IPS-18c (cell line): ENCODE data around the gene DDX21.
"Not testable (repeated sequence)": the region's sequence is repeated elsewhere in the genome, so short reads cannot be mapped to it uniquely, and the experiment has no call there.

Experiments
- H3K4me3 ChIP-seq: 2 replicates; pipeline ENCODE4 v1.7.0; 2013; ENCODE audit warnings: low read depth, mild to moderate bottlenecking, low read length, moderate library complexity; ENCODE audit not compliant: insufficient read depth
- H3K9me3 ChIP-seq: one replicate; pipeline ENCODE4 v1.6.1; 2013; ENCODE audit warnings: mild to moderate bottlenecking, low read length, moderate library complexity; ENCODE audit not compliant: control insufficient read depth, insufficient read depth

The DDX21 gene

DNA sequence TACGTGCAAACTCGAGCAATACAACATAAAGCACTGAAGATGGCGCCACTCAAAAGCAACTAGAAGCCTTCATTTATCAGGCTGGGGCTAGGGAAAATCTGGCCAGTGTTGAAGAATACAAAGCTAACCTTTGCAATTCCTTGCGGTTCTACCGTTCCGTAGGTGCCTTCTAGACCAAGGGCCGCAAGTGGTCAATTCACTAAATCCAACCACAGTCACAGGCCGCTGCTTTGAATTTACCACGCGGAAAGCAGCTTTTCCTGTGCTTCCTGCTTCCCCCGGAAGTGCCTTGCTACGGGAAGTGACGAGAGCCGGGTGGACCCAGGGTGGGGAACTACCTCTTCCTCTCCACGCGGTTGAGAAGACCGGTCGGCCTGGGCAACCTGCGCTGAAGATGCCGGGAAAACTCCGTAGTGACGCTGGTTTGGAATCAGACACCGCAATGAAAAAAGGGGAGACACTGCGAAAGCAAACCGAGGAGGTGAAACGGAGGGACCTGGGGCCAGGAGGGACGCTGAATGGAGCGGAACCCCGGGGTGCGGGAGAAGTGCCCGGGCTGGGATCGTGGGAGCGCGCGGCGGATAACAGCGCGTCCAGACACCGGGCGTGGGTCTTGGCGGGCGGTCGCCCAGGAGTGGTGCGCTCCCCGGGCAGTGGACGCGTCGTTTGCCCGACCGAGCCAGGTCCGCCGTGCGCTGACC is at the start of gene DDX21:
DDX21 (plus strand) TSS at position 339 of the 701 bp plus-strand sequence; CDS start at position 395, 56 bp downstream.
- H3K4me3 ChIP-seq, result peak within 1 kb of the TSS; percentile 86
- H3K9me3 ChIP-seq, result no peaks in the 10 kb centered on the region

DNA sequence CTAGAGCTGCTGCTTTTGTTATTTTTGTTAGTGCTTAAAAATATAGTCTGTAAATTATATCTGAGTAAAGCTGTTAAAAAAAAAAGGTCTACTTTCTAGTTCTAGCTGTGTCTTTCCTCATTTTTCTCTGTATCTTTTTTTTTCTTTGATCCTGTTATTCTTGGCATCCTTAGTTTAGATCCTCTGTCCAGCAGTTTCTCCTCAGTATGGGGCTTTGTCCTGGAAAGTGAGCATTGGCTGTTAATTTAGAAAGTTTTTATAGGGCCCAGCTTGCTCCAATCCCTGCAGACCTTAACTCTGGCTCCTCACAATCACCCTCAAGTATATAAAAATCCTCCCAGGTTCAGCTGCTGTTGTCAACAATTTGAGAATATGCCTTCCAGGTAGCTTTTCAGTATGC is 31.4 kb upstream of the DDX21 start:
- Histone ChIP-seq H3K4me3 (no peak overlapping the region), H3K9me3 (no peaks in the 10 kb centered on the region)

DNA sequence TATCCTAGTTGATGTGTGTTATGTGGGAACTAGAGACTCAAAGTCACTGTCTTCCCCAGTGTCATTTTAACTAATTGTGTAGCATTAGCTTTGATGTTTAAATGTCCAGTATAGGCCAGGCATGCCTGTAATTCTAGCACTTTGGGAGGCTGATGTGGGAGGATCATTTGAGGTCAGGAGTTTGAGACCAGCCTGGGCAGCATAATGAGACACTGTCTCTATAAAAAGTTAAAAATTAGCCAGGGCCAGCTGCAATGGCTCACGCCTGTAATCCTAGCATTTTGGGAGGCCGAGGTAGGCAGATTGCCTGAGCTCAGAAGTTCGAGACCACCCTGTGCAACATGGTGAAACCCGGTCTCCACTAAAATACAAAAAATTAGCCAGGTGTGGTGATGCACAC is 30.5 kb upstream of the DDX21 start:
- Histone ChIP-seq H3K9me3 (no peaks in the 10 kb centered on the region), H3K4me3 (no peak overlapping the region)

DNA sequence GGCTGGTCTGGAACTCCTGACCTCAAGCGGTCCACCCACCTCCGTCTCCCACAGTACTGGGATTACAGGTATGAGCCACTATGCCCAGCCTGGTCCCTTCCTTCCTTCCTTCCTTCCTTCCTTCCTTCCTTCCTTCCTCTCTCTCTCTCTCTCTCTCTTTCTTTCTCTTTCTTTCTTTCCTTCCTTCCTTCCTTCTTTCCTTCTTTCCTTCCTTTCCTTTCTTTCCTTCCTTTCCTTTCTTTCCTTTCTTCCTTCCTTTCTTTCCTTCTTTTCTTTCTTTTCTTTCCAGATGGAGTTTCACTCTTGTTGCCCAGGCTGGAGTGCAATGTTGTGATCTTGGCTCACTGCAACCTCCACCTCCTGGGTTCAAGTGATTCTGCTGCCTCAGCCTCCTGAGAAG is 26.8 kb upstream of the DDX21 start:
- not testable (repeated sequence) for H3K4me3 ChIP-seq, H3K9me3 ChIP-seq

DNA sequence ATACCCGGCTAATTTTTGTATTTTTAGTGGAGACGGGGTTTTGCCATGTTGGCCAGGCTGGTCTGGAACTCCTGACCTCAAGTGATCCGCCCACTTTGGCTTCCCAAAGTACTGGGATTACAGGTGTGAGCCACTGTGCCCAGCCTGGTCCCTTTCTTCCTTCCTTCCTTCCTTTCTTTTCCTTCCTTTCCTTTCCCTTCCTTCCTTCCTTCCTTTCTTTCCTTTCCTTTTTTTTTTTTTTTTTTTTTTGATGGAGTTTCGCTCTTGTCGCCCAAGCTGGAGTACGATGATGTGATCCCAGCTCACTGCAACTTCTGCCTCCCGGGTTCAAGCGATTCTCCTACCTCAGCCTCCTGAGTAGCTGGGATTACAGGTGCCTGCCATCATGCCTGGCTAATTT is 26.1 kb upstream of the DDX21 start:
- not testable (repeated sequence) for H3K9me3 ChIP-seq, H3K4me3 ChIP-seq

DNA sequence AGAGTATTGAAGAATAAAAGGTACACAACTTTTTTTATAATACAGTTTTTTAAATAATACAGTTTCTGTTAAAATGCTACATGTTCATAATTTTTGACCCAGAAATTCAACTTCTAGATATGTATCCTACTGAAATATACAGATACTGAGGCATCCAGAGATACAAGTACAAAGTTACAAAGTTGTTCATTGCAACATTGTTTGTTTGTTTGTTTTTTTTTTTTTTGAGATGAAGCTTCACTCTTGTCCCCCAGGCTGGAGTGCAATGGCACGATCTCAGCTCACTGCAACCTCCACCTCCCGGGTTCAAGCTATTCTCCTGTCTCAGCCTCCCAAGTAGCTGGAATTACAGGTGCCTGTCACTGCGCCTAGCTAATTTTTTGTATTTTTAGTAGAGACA is 23.1 kb upstream of the DDX21 start:
- not testable (repeated sequence) for H3K9me3 ChIP-seq, H3K4me3 ChIP-seq

DNA sequence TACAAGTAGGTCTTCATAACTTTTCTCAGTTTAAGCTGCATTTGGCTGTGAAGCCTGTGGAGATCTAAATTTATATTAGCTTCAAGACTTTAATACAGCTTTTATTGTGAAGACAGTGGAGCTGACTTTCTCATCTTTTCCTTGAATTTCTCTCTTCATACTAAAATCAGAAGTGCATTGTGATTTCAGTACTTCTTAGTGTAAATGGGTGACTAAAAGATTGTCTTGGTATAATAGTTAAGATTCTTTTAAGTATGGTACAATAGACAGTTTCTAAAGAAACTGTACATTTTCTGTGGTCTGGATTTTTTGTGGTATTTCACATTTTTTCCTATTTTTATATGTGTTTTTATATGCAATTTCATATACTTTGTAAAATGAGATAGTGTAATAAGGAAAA is 21.0 kb upstream of the DDX21 start:
- H3K9me3 ChIP-seq, result no peaks in the 10 kb centered on the region
- no peak overlapping the region for H3K4me3 ChIP-seq

DNA sequence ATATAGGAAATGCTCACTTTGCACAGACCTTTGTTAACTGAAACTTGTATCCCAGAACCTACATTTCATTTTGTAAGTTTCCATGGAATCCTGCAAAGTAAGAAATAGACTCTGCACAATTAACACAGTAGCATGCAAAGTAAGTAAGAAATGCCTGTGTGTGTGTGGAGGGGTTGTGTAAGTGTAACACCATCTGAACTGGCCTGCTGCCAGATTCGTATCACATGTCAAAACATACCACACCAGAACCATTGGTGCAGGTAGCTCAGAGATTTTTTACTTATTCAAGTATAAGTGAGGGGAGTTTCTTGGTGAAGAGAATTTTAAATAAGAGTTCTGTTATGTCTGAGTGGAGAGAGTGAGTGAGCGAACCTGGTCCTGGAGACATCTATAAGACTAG is 17.9 kb upstream of the DDX21 start:
- Histone ChIP-seq H3K9me3 (no peaks in the 10 kb centered on the region), H3K4me3 (no peak overlapping the region)

DNA sequence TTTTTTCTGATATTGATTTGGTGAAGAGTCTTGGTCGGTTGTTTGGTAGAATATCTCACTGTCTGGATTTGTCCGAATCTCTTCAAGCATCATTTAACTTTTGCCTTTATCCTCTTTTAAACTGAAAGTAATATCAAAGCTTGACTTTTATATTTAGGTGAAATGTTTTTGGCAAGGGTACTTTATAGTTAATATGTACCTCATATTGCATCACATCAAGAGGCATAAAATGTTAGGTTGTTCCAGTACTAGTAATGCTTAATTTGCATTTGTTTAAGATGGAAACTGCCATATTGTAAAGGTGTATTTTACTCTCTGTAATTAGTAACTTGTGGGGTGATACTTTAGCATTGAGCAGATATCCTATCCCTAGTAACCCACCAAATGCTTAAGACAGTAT is 17.1 kb upstream of the DDX21 start:
- no peaks in the 10 kb centered on the region for H3K9me3 ChIP-seq
- H3K4me3 ChIP-seq, result no peak overlapping the region

DNA sequence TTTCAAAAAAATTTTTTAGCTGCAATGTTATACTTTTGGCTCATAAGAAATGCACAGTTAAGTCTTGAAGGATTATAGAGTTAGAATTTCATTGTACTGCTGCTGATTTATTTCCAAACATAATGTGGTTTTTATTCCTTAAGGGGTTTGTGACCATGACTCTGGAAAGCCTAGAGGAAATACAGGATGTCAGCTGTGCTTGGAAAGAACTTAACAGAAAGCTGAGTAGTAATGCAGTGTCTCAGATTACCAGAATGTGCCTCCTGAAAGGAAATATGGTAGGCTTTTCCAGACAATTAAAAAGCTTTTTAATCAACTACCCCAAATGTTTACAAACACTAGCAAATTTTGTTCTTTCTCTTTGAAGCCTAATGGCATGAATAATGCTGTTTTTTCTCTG is 15.1 kb upstream of the DDX21 start:
- not testable (repeated sequence) for H3K9me3 ChIP-seq

DNA sequence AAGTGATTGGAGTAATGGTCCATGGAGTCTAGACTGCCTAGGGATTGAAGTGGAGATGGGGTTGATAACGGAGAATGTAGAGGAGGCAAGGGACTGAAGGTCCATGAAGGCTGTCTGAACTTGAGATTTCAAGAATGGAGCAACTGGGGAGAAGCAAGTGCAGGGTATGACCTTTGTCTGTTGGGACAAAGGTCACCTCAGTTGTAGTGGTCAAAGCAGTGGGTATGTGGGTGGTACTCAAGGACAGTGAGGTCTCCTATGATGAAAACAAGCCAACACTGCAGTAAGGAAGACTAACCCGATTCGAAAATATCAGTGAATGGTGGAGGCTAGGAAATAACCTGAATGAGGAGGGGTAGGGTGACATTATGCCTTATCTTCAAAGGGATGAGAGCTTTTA is 5.4 kb upstream of the DDX21 start:
- Histone ChIP-seq H3K9me3 (peaks cover 2% of the 10 kb centered on the region), H3K4me3 (no peak overlapping the region)

More for the DNA sequence above, 15.1 kb upstream of the DDX21 start:
- not testable (repeated sequence) for H3K4me3 ChIP-seq

DNA sequence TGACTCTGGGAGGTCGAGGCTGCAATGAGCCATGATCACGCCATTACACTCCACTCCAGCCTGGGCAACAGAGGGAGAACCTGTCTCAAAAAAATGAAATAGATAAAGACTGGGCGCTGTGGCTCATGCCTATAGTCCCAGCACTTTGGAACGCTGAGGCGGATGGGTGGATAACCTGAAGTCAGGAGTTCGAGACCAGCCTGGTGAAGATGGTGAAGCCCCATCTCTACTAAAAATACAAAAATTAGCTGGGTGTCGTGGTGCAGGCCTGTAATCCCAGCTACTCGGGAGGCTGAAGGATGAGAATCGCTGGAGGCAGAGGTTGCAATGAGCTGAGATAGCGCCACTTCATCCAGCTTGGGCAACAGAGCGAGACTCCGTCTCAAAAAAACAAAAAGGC is 1.1 kb upstream of the DDX21 start:
- no peaks in the 10 kb centered on the region for H3K9me3 ChIP-seq
- no peak overlapping the region for H3K4me3 ChIP-seq

DNA sequence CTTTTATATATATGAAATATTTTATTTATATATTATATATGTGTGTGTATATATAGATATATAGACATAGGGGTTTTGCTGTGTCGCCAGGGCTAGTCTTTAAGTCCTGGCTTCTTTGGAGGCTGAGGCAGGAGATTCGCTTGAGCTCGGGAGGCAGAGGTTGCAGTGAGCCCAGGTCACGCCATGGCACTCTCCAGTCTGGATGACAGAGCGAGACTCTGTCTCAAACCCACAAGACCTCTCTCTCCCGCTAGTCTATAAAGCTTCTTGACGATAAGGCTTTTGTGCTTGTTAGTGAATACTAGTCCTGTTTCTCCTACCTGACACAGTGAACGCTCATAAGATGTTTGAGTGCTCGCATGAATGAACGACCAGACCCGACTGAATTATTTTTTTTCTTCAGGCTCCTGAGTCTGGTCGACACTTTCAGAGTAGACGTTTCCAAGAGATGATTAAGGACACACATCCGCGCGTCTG is 577 bp upstream of the DDX21 start:
- Histone ChIP-seq H3K9me3 (no peaks in the 10 kb centered on the region), H3K4me3 (peak overlapping the region; percentile 86)

DNA sequence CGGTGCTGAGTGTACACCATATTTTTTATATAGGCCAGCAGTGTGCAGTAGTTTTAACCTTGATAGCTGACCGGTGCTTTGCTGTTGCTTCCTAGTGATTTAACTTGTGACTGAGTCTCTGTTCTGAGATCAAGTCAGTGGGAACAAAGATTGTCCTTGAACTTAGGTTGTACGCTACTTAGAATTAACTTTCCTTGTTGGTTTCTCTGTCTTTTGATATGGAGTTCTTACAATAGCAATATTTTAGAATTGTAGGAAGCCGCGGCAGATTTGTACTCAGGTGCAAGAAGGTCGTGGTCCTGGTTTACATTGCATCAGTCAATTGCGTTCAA is 1.3 kb downstream of the DDX21 start:
- Histone ChIP-seq H3K9me3 (no peaks in the 10 kb centered on the region), H3K4me3 (peak overlapping the region; percentile 86)

DNA sequence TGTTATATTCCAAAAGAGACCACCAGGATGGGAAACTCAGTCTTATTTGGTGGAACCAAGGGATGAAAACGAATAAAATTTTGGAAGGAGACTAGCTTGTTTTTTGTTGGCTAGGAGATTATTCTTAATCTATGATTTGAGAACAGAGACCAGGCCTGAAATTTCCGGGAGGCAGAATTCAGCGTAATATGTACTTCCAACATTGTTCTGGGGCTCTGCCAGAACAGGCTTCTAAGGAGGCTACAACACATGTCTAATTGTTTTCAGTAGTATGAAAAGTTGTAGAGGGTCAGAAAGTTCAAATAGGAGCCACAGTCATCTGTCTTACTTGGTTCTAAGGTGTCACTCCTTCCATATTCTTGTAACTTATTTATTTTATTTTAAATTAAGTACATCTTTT is 1.7 kb downstream of the DDX21 start:
- Histone ChIP-seq H3K9me3 (no peaks in the 10 kb centered on the region), H3K4me3 (peak overlapping the region; percentile 86)

DNA sequence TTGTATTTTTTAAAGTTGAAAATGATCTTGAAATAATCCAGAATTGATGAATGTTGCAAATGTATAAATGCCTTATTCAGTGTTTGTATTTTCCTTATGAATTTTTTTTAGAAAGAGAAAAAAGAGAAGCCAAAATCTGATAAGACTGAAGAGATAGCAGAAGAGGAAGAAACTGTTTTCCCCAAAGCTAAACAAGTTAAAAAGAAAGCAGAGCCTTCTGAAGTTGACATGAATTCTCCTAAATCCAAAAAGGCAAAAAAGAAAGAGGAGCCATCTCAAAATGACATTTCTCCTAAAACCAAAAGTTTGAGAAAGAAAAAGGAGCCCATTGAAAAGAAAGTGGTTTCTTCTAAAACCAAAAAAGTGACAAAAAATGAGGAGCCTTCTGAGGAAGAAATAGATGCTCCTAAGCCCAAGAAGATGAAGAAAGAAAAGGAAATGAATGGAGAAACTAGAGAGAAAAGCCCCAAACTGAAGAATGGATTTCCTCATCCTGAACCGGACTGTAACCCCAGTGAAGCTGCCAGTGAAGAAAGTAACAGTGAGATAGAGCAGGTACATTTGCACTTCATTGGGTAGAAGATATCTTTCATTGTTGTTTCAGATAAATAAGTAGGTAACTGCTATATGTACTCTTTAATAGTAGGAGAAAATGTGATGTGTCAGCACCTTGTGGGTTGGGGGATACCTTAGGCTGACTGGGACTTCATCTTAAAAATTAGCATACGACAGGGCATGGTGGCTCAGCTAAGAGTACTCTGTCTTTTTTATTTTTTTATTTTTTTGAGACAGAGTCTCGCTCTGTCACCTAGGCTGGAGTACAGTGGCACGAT is 3.9 kb downstream of the DDX21 start:
- Histone ChIP-seq H3K9me3 (no peaks in the 10 kb centered on the region), H3K4me3 (no peak overlapping the region)

DNA sequence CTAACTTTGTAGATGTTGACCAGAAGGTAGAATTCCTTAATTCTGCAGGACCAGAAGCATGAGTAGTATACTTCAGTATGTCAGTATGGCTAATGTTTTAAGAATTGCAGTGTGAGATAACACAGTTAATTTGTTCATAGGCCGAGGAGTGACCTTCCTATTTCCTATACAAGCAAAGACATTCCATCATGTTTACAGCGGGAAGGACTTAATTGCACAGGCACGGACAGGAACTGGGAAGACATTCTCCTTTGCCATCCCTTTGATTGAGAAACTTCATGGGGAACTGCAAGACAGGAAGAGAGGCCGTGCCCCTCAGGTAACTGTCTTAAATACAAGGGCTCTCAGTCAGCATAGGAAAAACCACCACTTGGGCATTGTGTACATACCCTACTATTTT is 7.2 kb downstream of the DDX21 start:
- H3K4me3 ChIP-seq, result no peak overlapping the region
- H3K9me3 ChIP-seq, result no peaks in the 10 kb centered on the region

DNA sequence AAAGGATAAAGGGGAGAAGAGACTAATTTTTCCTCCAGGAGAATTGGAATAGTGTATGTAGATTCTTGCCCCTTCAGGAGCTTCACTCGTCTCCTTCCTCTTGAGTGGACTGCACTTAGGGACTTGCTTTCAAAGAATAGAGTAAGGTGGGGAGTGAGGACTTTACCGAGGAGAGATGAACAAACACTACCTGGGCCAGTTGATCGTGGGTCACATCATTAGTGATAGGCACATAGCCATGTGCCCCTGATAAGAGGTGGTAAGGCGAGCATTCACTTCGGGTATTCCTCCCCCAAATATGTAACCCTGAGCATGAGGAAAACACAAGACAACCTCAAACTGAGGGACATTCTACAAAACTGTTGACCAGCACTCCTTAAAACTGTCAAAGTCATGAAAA is 18.0 kb downstream of the DDX21 start:
- H3K9me3 ChIP-seq, result no peaks in the 10 kb centered on the region
- H3K4me3 ChIP-seq, result no peak overlapping the region
